Left lobe of liver (tissue), 2 donors: Measurements from ENCODE around the gene FGF19. TPM values are rescaled to one million over a fixed set of nuclear protein-coding genes. Genes with fewer than 3 reads are reported as not detected.

Experiments
- ATAC-seq: fragments of 200-7000 bp; cut with Tn5 transposase; one replicate; pipeline ENCODE4 v1.9.1; 2020; ENCODE audit warnings: mild to moderate bottlenecking, moderate library complexity
- DNase-seq: peaks from one replicate; pipeline ENCODE4 v3.0.0-alpha.2; 2020; ENCODE audit warnings: low spot score
- total RNA-seq: library from RNA; stranded (reverse); gene quantifications from one replicate; pipeline ENCODE4 v1.2.1, GENCODE V29; 2021
- donor health status: DM: no; HTN: no; CAD: no; lungs with moderate emphysema.
- donor health status: DM: no; HTN: yes; CAD: no.

The FGF19 gene, protein sequence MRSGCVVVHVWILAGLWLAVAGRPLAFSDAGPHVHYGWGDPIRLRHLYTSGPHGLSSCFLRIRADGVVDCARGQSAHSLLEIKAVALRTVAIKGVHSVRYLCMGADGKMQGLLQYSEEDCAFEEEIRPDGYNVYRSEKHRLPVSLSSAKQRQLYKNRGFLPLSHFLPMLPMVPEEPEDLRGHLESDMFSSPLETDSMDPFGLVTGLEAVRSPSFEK
- total RNA-seq: 0.15 TPM

DNA sequence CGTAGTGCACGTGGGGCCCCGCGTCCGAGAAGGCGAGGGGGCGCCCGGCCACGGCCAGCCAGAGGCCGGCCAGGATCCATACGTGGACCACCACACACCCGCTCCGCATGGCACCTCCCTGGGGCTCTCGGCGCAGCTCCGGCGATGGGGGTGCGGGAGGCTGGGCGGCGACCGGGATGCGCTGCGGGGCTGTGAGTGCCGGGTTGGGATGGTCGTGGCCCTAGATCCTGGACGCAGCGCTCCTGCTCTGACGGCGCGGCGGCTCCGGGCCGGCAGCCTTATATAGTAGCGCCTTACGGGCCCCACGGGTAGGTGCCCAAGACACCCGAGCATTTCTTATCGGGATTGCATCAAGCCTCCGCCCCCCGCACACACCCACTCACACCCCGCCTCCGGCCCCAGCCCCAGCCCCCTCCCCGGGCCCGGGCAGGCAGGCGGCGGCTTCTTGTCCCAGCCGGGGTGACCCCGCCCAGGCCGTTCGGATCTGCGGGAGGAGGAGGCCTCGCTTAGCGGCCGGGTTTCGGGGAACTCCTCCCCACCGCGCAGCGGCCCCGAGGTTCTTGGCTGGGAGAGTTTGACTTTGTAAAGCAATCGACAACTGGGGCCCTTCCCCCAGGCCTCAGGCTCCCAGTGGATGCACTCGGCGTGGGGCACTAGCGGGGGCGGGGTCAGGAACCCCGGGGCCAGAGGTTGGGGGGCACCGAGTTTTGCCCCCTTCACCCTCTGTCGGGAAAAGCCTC lies at the start of gene FGF19:
TSS of gene FGF19 (minus strand) at position 255 of the 740 bp plus-strand sequence. CDS start at position 109, 146 bp downstream.
- ATAC-seq: no peak
- no peak for DNase-seq

DNA sequence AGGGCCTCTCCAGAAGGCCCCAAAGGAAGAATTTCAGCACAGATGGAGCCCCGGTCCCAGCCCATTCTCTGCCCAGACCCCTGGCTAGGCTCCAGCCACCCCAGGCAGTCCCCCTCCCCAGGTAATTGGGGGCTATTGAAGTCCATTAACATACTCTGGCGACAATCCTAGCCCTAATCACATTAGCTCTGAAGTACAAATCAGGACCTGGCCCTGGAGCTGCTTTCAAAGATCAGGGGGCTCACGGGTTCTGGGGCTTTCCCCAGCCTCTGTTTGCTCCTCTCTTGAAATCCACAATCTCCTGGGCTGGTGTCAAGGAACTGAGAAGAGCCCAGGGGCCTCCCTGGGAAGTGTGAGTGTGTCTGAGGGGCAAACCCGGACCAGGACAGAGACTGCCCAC lies 49.1 kb upstream of the FGF19 start:
- ATAC-seq (no peak), DNase-seq (no peak)

DNA sequence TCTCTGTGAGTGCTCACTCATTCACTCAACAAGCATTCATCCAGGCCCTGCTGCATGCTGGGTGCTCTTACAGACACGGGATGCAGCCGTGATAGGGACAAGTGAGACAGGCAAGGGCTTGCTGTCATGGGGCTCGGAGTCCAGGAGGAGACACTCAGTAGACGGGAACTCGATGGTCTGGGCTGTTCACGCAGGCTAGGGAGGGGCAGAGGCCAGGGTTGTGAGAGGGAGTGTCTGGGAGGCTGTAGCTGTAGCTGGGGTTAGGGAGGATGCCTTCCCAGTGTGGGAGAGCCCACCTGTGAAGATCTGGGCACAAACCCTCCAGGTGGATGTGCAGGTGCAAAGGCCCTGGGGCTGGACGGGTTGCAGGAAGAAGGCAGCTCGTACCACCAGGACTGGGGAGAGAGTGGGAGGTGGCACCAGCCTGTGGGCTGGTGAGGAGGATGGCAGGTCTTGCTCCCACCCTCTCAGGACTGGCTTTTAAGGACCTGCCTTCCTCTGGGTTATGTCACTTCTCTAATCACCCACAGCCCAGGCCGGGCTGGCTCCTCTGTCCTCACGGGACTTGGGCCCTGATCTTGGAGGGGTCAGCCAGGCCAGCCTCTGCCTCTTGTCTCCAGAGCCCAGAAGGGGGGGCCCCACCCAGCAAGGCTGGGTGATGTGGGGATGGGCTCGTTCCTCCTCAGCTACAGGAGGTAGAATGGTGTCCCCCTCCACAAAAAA lies 47.2 kb upstream of the FGF19 start:
- ATAC-seq: no peak

DNA sequence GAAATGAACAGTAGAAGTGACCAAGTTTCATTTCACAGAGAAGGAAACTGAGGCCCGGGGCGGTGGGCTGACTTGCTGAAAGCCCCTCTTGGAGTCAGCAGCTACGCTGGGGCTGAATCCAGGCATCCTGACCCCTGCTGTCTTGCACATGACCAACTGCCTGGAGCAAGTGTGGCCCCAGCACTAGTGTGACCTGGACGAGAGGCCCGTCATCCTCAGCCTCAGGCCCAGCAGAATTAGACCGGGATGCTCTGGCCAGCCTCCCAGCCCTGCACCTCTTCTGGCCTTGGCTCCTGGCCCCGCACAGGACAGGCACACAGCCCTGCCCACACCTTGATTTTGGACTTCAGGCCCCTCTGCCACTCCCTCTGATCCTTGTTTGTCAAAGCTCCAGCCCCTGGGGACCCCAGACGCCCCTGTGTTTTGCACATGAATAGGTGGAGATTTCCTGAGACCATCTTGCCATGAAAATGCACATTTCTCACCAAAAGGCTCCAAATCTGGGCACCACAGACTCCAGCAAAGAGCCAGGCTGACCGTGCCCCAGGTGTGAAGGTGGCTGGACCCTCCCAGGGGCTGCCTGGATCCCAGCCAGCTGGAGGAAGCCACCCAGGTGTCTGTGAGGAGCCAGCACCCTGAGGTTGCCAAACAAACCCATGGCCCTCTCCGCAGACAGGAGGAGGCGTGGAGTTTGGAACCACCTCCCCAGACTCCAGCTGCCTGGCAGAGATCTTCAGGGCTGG lies 46.5 kb upstream of the FGF19 start:
- DNase-seq (no peak), ATAC-seq (no peak)

More for the DNA sequence above, 47.2 kb upstream of the FGF19 start:
- no peak for DNase-seq

DNA sequence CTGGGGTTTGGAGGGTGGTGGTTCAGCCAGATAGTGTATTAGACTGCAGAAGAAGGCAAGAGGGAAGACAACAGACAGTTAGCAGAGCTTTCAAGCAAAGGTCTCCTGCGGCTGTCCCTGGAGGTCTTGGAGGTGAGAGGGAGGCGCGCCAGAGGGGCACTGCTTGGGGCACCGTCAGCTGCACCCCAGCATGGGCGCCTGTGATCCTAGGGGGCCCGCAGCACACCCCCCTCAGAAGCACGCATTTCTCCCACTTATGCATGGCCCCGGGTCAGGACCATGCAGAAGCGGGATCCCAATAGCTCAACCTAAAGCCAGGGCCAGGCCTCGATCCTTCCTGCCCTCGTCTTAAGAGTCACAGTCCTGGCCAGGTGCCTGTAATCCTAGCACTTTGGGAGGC lies 44.8 kb upstream of the FGF19 start:
- DNase-seq (no peak), ATAC-seq (no peak)

DNA sequence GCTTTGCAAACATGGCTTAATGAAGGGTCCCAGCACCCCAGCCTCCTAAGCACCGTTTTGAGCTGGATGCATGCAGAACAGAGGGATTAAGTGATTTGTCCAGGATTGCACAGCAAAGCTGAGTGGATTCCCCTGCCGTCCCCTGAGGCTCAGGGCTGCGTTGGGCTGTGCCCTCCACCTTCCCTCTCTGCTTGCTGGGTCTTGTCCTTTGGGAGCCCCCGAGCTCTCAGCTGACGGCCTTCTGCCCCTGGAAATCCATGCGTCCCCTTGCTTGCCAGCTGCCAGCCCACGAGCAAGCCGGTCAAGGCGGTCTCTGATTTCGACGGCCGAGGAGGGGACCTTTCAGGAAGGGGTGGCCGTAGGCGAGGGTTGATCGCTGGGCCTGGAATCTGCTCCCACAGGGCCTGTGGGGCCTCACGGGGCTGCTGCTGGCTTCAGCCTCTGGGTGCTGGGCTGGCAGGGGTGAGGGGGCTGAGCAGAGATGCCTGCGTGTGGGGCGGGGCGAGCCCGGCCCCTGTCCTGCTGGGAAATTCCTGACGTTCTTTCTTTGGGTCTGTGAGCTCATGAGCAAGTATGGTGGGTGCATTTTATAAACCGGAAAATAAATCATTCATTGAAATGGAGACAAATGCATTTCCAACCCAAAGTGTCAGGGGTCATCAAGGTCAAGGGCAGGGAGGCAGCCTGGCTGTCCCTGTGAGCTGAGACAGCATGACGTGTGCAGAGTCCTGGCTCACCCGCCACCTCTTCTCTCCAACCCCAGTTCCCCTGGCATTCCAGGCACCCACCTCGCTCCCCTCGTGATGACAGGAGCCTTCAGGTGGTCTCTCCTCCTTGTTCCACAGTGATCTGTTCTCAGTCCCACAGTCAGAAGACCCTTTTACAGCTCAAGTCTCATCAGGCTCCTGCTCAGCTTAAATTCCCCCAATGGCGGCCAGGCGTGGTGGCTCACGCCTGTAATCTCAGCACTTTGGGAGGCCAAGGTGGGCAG lies 43.2 kb upstream of the FGF19 start:
- ATAC-seq (no peak), DNase-seq (no peak)

DNA sequence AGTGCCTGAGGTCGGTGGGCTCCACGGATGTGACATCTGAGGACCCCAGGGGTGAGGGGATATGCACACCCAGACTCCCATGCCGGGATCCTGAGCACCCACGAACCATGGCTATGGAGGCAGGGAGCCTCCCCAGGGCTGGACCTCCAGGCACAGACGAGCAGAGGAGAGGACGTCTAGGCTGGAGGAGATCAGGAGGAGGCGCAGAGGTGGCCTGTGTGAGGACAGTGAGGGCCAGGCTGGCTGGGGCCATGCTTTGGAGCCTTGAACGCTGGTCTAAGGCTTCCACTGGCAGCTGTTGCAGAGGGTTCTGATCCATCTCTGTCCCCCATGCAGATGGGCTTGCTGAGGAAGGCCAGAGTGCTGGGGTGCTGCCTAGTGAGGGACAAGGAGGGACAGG lies 42.3 kb upstream of the FGF19 start:
- DNase-seq (no peak), ATAC-seq (no peak)

DNA sequence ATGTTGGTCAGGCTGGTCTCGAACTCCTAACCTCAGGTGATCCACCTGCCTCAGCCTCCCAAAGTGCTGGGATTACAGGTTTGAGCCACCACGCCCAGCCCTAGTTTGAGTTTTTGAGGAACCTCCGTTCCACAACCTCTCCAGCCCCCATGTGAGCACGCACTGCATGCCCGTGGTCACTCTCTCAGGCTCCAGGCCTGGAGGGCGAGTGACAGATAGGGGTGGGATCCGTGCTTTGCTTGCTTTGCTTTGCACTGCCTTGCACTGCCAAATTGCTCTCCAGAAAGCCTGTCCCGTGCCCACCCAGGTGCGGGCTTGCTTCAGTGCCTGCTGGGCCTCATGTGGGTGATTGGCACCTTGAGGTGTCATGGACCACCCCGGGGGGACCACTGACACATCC lies 41.4 kb upstream of the FGF19 start:
- DNase-seq (no peak), ATAC-seq (no peak)

DNA sequence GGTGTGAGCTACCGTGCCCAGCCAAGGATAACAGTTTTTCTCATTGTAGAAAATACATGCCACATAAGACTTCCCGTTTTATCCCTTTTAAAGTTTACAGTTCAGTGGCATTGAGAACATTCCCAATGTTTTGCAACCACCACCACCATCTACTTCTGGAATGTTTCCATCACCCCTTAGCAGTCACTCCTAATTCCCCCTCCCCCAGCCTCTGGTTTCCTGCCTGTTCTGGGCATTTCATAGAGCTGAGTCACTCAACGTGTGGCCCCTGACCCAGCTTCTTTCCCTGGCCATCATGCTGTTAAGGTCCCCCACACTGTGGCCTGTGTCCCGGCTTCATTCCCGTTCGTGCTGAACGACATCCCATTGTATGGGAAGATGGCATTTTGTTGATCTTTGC lies 40.6 kb upstream of the FGF19 start:
- no peak for ATAC-seq
- DNase-seq: no peak

DNA sequence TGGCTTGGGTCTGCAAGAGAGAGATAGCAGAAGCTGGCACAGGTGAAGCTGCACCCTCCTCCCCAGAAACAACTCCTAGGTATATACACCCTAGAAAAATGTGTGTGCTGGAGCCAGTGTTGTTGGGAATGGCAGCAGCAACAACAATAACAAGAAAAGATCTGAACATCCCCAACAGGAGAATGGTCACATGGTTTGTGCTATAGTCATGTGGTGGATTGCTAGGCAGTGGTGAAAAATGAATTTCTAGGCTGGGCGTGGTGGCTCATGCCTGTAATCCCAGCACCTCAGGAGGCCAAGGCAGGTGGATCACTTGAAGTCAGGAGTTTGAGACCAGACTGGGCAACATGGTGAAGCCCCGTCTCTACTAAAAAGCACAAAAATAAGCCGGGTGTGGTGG lies 31.0 kb upstream of the FGF19 start:
- no peak for DNase-seq

DNA sequence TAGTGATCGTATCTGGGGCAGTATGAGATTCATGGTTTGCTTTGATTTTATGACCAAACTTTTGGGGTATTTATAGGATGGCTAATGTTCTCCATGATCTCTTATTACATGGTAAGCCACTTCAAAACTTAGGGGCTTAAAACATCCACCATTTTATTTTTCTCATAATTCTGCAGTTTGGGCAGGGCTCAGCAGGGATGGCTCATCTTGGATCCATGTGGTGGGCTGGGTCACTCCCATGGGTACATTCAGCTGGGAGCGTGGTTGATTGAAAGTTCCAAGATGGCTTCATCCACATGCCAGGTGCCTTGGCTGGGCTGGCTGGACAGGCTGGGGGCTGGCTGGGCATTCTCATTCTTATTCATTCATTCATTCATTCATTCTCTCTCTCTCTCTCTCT lies 30.5 kb upstream of the FGF19 start:
- no peak for DNase-seq
- ATAC-seq: no peak

More for the DNA sequence above, 31.0 kb upstream of the FGF19 start:
- ATAC-seq: no peak

DNA sequence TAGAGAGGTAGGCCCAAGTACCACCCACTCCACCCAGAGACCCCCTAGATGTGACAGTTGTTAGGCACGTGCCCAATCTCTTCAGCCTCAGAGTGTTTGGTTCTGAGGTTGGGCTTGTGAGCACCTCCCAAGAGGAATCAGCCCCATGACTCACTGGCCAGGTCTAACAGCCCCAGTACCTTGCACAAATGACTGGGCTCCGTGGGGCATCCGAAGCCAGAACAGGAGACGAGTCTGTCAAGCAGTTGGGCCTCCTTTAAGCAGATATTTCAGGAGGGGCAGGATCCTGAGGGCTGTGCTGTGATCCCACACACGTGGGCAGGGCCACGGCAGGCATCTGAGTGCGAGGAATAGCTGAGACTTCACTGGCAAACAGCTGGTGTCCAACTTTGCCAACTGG lies 29.1 kb upstream of the FGF19 start:
- DNase-seq (no peak), ATAC-seq (no peak)

DNA sequence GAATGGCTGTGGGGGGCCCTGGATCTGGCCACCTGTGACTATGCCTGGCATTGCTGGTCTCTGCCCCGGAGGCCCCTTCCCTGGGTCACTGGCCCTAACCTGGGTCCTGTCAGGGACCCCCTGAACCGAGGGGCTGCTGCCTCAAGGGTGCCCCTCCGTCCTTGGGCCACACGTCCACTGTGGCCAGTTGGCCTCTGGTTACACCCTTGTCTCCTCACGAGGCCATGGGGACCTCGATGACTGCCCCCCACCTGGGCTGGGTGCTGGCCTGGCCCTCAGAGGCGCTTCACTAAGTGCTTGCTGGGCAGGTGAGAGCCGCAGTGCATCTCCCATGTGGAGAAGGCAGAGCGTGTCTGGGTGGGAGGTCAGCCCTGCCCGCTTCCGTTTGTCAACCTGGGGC lies 27.3 kb upstream of the FGF19 start:
- DNase-seq (no peak), ATAC-seq (no peak)

DNA sequence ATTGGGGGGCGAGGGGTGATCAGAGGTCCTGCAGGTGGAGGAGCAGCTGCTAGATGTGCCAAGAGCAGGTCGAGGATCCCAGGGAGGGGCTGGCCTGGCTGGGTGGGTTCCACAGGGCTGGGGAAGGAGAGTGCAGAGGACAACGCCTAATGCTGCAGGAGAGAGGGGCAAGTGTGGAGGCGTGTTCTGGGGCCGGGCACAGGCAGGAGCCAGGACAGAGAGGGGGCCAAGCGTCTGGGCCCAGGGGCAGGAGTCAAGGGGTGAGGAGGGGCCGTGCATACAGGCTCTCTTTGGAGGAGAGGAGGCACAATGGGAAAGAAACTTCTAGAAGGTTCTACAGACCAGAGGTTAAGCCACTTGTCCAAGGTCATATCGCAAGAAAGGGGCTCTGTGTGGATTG lies 26.7 kb upstream of the FGF19 start:
- DNase-seq (no peak), ATAC-seq (no peak)

DNA sequence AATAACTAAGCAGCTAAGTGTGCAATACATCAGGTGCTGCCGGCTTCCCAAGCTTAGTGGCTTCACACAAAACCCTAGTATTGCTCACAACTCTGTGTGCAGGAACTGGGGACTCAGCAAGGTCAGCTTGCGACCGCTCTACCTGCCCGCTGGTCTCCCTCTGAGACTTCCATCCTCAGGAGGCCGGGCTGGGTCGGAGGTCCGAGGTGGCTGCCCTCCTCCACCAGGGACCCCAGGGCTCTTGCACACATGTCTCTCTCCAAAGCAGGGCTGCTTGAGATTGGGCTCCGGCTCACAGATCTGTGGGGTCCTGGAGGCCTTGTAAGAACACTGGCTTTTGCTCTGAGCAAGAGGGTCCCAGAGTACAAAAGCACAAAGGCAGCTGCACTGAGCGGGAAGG lies 25.4 kb upstream of the FGF19 start:
- no peak for DNase-seq
- no peak for ATAC-seq

DNA sequence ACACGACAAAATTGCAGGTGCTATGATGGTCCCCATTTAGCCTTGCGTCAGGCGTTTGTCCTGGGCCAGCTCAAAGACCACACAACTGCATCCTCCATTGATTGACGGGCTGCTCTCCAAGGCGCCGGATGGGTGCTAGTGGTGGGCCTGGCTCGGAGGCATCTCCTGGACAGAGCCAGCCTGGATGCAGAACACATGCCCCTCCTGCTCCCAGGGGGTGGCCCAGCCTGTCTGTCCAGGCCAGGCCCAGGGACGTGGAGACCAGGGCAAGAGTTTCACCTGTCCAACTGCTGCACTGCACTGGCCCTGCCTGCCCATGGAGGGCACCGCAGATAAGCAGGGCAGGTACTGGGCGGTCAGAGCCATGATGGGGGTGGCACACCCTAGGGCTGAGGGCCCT lies 23.4 kb upstream of the FGF19 start:
- no peak for DNase-seq

DNA sequence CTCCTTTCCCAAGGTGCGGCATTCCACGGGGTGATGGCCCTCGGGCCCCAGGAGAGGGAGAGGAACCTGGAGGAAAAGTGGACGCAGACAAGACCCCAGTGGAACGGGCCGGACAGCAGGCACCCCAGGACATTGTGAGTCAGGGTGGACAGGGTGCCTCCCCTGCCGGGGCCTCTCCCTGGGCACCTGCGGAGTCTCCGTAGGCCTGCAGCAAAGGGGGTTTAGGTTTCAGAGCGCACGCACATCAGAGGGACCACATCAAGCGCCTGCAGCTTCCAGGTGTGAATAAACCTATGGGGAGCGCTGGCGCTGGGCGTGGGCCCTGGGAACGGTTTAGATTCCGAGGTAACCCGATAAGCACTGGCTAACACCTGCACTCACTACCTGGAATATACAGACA lies 22.7 kb upstream of the FGF19 start:
- no peak for ATAC-seq
- DNase-seq: no peak

More for the DNA sequence above, 23.4 kb upstream of the FGF19 start:
- no peak for ATAC-seq

DNA sequence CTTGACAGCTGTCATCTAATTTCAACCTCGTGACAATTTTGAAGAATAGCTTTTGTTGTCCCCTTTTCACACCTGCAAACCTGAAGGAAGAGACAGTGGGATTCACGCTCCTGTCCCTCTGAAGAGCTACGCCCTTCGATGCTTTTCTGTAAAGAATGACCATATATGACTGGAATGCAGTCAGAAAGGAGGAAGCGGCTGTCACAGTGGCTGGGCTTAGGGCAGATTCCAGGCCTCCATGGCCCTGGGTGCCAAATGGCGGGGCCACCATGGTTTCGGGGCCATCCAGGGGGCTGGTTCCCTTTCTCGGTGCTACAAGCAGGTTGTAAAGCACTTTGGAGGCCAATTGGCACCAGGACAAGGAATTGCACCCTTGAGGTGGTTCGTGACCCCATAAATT lies 22.2 kb upstream of the FGF19 start:
- DNase-seq (no peak), ATAC-seq (no peak)

DNA sequence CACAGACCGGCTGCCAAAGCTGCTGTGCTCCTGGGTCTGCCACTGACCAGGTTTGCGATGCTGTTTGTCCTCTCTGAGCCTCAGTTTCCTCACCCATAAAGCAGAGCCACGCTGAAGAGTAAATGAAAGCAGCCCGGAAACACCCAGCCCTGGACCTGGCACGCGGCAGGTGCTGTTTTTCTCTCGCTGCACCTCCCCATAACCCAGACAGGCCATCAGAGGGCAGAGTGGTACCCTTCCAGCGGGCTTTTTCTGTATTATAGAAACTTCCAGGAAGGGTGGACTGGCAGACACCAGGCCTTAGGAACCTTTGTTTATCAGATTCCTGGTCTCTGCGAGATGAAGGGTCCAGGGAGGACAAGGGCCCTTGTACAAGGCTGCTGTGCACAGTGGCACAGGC lies 17.9 kb upstream of the FGF19 start:
- DNase-seq: no peak
- peak; percentile 86 for ATAC-seq

DNA sequence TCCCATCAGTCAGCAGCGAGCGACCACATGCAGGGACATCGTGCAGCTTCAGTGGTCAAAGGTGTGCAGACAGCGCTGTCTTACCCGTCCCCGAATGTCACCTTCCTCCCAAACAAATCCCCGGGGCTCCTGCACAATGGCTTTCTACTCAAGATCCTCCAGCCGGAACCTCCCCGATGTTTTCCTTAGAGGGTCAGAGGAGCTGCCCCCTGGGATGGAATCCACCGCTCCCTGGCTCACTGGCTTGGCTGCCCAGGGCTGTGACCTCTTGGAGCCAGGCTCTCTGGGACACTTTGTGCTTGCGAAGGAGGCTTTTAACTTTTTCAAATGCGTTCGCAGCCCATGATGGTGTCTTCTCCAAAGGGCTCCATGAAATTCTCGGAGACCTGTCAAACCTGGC lies 17.3 kb upstream of the FGF19 start:
- no peak for DNase-seq
- ATAC-seq: peak; percentile 9
